Hepatic stellate cell (primary cell): Measurements from ENCODE around the gene PRODH2.
"Not testable (repeated sequence)": the region's sequence is repeated elsewhere in the genome, so short reads cannot be mapped to it uniquely, and the experiment has no call there.

Experiments
- DNase-seq: peaks from one replicate; pipeline ENCODE4 v3.0.0; 2011; ENCODE audit warnings: low spot score

Gene PRODH2

GRCh38 chr19:35796645-35797542 is 15.8 kb downstream of the PRODH2 start:
- DNase-seq = no peak

GRCh38 chr19:35795564-35795963 is 17.1 kb downstream of the PRODH2 start:
- not testable (repeated sequence) for DNase-seq

- DNase-seq = peak; percentile 95
Measured at GRCh38 chr19:35793381-35794165, 19.1 kb downstream of the PRODH2 start.

- DNase-seq = no peak
Measured at GRCh38 chr19:35792888-35793287, 19.8 kb downstream of the PRODH2 start.

GRCh38 chr19:35792312-35792711 is 20.3 kb downstream of the PRODH2 start:
- DNase-seq = no peak

- no peak for DNase-seq
Measured at GRCh38 chr19:35791814-35792279, 20.8 kb downstream of the PRODH2 start.

- no peak for DNase-seq
Measured at GRCh38 chr19:35790981-35791813, 21.4 kb downstream of the PRODH2 start.

- DNase-seq = no peak
Measured at GRCh38 chr19:35789978-35790944, 22.4 kb downstream of the PRODH2 start.

GRCh38 chr19:35789195-35789977 is 23.3 kb downstream of the PRODH2 start:
- no peak for DNase-seq

- DNase-seq = no peak
Measured at GRCh38 chr19:35788205-35788960, 24.3 kb downstream of the PRODH2 start.

- DNase-seq = no peak
Measured at GRCh38 chr19:35787227-35787799, 25.3 kb downstream of the PRODH2 start.

- no peak for DNase-seq
Measured at GRCh38 chr19:35786299-35787160, 26.1 kb downstream of the PRODH2 start.

GRCh38 chr19:35785339-35785627 is 27.4 kb downstream of the PRODH2 start:
- DNase-seq = no peak

- no peak for DNase-seq
Measured at GRCh38 chr19:35784503-35785338, 27.9 kb downstream of the PRODH2 start.

- DNase-seq = no peak
Measured at GRCh38 chr19:35783469-35784434, 28.9 kb downstream of the PRODH2 start.

- no peak for DNase-seq
Measured at GRCh38 chr19:35782589-35782988, 30.1 kb downstream of the PRODH2 start.
